DOHH2 (cell line): ENCODE measurements around the gene METTL27.
"Not testable (repeated sequence)": the region's sequence is repeated elsewhere in the genome, so short reads cannot be mapped to it uniquely, and the experiment has no call there.

ENCODE experiments used
- H3F3A ChIP-seq: fragments of 200-600 bp; sonication (generic), shearing (Covaris generic); 2 replicates; pipeline ENCODE4 v1.6.0; 2016; ENCODE audit warnings: antibody characterized with exemption, mild to moderate bottlenecking; ENCODE audit not compliant: control insufficient read depth, insufficient read depth
- H3K27ac ChIP-seq: fragments of 200-600 bp; sonication (generic); 2 replicates; pipeline ENCODE4 v1.5.1; 2014; ENCODE audit warnings: low read depth, mild to moderate bottlenecking, low read length, moderate library complexity
- H3K27me3 ChIP-seq: fragments of 200-600 bp; sonication (generic); 2 replicates; pipeline ENCODE4 v1.6.1; 2014; ENCODE audit warnings: mild to moderate bottlenecking, low read length, mixed read lengths; ENCODE audit not compliant: control insufficient read depth
- H3K36me3 ChIP-seq: fragments of 200-600 bp; sonication (generic); 2 replicates; pipeline ENCODE4 v1.6.1; 2014; ENCODE audit warnings: mild to moderate bottlenecking, low read length, moderate library complexity, mixed read lengths; ENCODE audit not compliant: control insufficient read depth
- H3K4me1 ChIP-seq: fragments of 200-600 bp; sonication (generic); 2 replicates; pipeline ENCODE4 v1.6.1; 2014; ENCODE audit warnings: mild to moderate bottlenecking, low read length, mixed read lengths; ENCODE audit not compliant: control insufficient read depth
- H3K4me2 ChIP-seq: fragments of 200-600 bp; sonication (generic); 2 replicates; pipeline ENCODE4 v1.6.0; 2014; ENCODE audit warnings: mild to moderate bottlenecking, low read length, moderate library complexity
- H3K4me3 ChIP-seq: fragments of 200-600 bp; sonication (generic); 2 replicates; pipeline ENCODE4 v1.5.1; 2014; ENCODE audit warnings: mild to moderate bottlenecking, low read length, mixed read lengths
- H3K79me2 ChIP-seq: fragments of 200-600 bp; sonication (generic); 2 replicates; pipeline ENCODE4 v1.6.1; 2014; ENCODE audit warnings: mild to moderate bottlenecking, low read length, mixed read lengths; ENCODE audit not compliant: control insufficient read depth
- H3K9me2 ChIP-seq: fragments of 200-600 bp; sonication (generic); replicated peaks from 2 replicates; pipeline ENCODE4 v1.6.1; 2014; ENCODE audit warnings: mild to moderate bottlenecking, low read length, mixed read lengths; ENCODE audit not compliant: control insufficient read depth
- H3K9me3 ChIP-seq: fragments of 200-600 bp; sonication (generic); 2 replicates; pipeline ENCODE4 v1.6.1; 2014; ENCODE audit warnings: antibody characterized with exemption, low read length, mixed read lengths; ENCODE audit not compliant: control insufficient read depth, insufficient read depth
- H4K20me1 ChIP-seq: fragments of 200-600 bp; sonication (generic); 2 replicates; pipeline ENCODE4 v1.6.0; 2014; ENCODE audit warnings: low read depth, mild to moderate bottlenecking, antibody characterized with exemption, low read length, moderate library complexity; ENCODE audit not compliant: control insufficient read depth, insufficient read depth
- EZH2phosphoT487 ChIP-seq: fragments of 200-600 bp; sonication (generic); IDR thresholded peaks from 2 replicates; pipeline ENCODE4 v1.6.1; 2017; ENCODE audit warnings: borderline replicate concordance, mild to moderate bottlenecking, antibody characterized with exemption, low read length, moderate library complexity, mixed read lengths
- TF ChIP-seq, protein P1 (sequence below): fragments of 200-600 bp; sonication (generic); IDR thresholded peaks from one replicate; pipeline ENCODE4 v1.5.1; 2014; ENCODE audit warnings: antibody characterized with exemption, mild to moderate bottlenecking, low read depth, low read length; ENCODE audit not compliant: poor library complexity, severe bottlenecking

METTL27 gene

DNA sequence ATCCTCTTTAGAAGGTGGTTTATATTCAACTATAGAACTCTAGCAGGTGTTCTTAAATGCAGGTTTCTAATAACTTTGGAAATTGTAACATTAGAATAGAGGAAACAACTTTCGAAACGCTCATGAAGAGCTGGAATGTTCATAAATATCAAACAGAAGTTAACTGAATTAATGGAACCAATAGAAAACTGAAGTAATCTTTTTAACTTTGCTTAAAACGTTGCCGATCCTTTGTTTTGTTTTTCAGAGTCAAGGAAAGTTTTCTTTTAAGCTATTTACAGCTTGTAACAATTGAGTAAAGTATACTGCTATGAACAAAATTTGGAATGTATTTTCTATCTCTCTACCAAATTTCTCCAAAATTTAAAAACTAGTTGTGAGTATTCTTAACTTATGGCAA is 53.3 kb downstream of the METTL27 start:
- no peaks in the 10 kb centered on the region for H3F3A ChIP-seq
- no peak overlapping the region for H3K4me2 ChIP-seq
- no peak overlapping the region for H3K27ac ChIP-seq
- H3K27me3 ChIP-seq: no peaks in the 10 kb centered on the region
- no peaks in the 10 kb centered on the region for H3K79me2 ChIP-seq
- TF ChIP-seq, protein P1, sequence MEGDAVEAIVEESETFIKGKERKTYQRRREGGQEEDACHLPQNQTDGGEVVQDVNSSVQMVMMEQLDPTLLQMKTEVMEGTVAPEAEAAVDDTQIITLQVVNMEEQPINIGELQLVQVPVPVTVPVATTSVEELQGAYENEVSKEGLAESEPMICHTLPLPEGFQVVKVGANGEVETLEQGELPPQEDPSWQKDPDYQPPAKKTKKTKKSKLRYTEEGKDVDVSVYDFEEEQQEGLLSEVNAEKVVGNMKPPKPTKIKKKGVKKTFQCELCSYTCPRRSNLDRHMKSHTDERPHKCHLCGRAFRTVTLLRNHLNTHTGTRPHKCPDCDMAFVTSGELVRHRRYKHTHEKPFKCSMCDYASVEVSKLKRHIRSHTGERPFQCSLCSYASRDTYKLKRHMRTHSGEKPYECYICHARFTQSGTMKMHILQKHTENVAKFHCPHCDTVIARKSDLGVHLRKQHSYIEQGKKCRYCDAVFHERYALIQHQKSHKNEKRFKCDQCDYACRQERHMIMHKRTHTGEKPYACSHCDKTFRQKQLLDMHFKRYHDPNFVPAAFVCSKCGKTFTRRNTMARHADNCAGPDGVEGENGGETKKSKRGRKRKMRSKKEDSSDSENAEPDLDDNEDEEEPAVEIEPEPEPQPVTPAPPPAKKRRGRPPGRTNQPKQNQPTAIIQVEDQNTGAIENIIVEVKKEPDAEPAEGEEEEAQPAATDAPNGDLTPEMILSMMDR: no peak
- TF ChIP-seq EZH2phosphoT487: no peak
- 0 out of 2 replicates have a peak, but pooled peaks cover under 1% of the 10 kb centered on the region for H4K20me1 ChIP-seq
- no peak overlapping the region for H3K4me3 ChIP-seq
- H3K4me1 ChIP-seq: no peaks in the 10 kb centered on the region
- peaks cover 4% of the 10 kb centered on the region; the same call in 1 of the 2 replicates for H3K9me3 ChIP-seq
- no peaks in the 10 kb centered on the region for H3K9me2 ChIP-seq
- H3K36me3 ChIP-seq: no peaks in the 10 kb centered on the region

DNA sequence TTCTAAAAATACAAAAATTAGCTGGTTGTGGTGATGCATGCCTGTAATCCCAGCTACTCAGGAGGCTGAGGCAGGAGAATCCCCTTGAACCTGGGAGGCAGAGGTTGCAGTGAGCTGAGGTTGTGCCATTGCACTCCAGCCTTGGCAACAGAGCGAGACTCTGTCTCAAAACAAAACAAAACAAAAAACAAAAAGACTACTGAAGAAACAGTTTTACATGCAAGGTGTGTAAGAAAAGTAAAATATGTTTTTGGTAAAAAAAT is 54.6 kb downstream of the METTL27 start:
- not testable (repeated sequence) for H3K4me3 ChIP-seq, H3F3A ChIP-seq, H3K4me1 ChIP-seq, H3K27ac ChIP-seq, H3K36me3 ChIP-seq, H3K79me2 ChIP-seq, H3K9me2 ChIP-seq, H3K27me3 ChIP-seq, H3K9me3 ChIP-seq, H4K20me1 ChIP-seq, H3K4me2 ChIP-seq

- Histone ChIP-seq H3K4me2 (no peak overlapping the region), H4K20me1 (no peaks in the 10 kb centered on the region), H3K27me3 (no peaks in the 10 kb centered on the region), H3K27ac (no peak overlapping the region), H3K79me2 (no peaks in the 10 kb centered on the region), H3K4me1 (no peaks in the 10 kb centered on the region), H3K4me3 (no peak overlapping the region), H3F3A (no peaks in the 10 kb centered on the region), H3K9me3 (peaks cover 4% of the 10 kb centered on the region; the same call in 1 of the 2 replicates), H3K36me3 (no peaks in the 10 kb centered on the region), H3K9me2 (no peaks in the 10 kb centered on the region)
- TF ChIP-seq, protein P1: no peak
- TF ChIP-seq EZH2phosphoT487: no peak
Measured at GRCh38 chr7:73786588-73786987, 55.7 kb downstream of the METTL27 start.
